Measurements from ENCODE around the gene SETD1A. TPM values are rescaled to one million over a fixed set of nuclear protein-coding genes. Genes with fewer than 3 reads are reported as not detected.

The SETD1A gene
- total RNA-seq, 1 donor from 2014 or later, result 24.3 TPM

GRCh38 chr16:30918614-30919013 lies 38.9 kb upstream of the SETD1A start:
- no peak for DNase-seq
- peaks cover 12% of the 10 kb centered on the region for H3K27me3 Mint-ChIP-seq (ENCODE audit: unreplicated experiment)
- peaks cover 2% of the 10 kb centered on the region for H3K4me1 Mint-ChIP-seq (ENCODE audit: low read depth, unreplicated experiment)
- H3K36me3 Mint-ChIP-seq (ENCODE audit: unreplicated experiment), result no peaks in the 10 kb centered on the region
- TF ChIP-seq, protein P1, sequence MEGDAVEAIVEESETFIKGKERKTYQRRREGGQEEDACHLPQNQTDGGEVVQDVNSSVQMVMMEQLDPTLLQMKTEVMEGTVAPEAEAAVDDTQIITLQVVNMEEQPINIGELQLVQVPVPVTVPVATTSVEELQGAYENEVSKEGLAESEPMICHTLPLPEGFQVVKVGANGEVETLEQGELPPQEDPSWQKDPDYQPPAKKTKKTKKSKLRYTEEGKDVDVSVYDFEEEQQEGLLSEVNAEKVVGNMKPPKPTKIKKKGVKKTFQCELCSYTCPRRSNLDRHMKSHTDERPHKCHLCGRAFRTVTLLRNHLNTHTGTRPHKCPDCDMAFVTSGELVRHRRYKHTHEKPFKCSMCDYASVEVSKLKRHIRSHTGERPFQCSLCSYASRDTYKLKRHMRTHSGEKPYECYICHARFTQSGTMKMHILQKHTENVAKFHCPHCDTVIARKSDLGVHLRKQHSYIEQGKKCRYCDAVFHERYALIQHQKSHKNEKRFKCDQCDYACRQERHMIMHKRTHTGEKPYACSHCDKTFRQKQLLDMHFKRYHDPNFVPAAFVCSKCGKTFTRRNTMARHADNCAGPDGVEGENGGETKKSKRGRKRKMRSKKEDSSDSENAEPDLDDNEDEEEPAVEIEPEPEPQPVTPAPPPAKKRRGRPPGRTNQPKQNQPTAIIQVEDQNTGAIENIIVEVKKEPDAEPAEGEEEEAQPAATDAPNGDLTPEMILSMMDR (IDR thresholded peaks at IDR 0.05; ENCODE audit: partially characterized antibody, unreplicated experiment), result no peak
- H3K9me3 Mint-ChIP-seq (ENCODE audit: unreplicated experiment), result peaks cover 8% of the 10 kb centered on the region
- H3K27ac Mint-ChIP-seq (ENCODE audit: unreplicated experiment), result no peak overlapping the region
- H3K4me3 Mint-ChIP-seq (ENCODE audit: unreplicated experiment), result no peak overlapping the region

DNA sequence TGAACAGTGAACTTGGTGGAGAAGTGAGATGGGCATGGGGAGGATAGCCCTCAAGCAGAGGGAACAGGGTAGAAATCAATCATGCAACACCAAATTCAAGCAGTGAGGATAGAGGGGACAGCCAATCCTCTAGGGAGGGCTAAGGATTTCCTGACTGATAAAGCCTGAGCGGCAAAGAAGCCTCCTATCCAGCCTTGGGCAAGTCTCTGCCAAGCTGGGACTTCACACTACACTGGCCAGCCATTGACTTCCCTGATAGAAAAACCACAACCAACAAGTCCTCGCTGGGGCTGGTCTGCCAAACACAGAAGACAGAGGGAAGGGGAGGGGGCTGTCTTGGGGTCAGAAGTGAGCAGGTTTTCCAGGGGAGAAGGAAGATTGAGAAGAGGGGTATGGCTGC lies 36.7 kb upstream of the SETD1A start:
- Mint-ChIP-seq H3K36me3 (ENCODE audit: unreplicated experiment) (no peaks in the 10 kb centered on the region), H3K9me3 (ENCODE audit: unreplicated experiment) (peaks cover 13% of the 10 kb centered on the region), H3K4me3 (ENCODE audit: unreplicated experiment) (peak overlapping the region; percentile 99), H3K27ac (ENCODE audit: unreplicated experiment) (no peak overlapping the region), H3K27me3 (ENCODE audit: unreplicated experiment) (peaks cover 17% of the 10 kb centered on the region), H3K4me1 (ENCODE audit: low read depth, unreplicated experiment) (peaks cover 2% of the 10 kb centered on the region)
- TF ChIP-seq, protein P1 (IDR thresholded peaks at IDR 0.05; ENCODE audit: partially characterized antibody, unreplicated experiment), result no peak
- DNase-seq, result no peak

GRCh38 chr16:30921459-30921747 lies 36.2 kb upstream of the SETD1A start:
- Mint-ChIP-seq H3K4me1 (ENCODE audit: low read depth, unreplicated experiment) (peaks cover 7% of the 10 kb centered on the region), H3K27ac (ENCODE audit: unreplicated experiment) (peak overlapping the region; percentile 33), H3K36me3 (ENCODE audit: unreplicated experiment) (no peaks in the 10 kb centered on the region), H3K9me3 (ENCODE audit: unreplicated experiment) (peaks cover 13% of the 10 kb centered on the region), H3K4me3 (ENCODE audit: unreplicated experiment) (peak overlapping the region; percentile 99), H3K27me3 (ENCODE audit: unreplicated experiment) (peaks cover 18% of the 10 kb centered on the region)
- DNase-seq, result no peak
- TF ChIP-seq, protein P1 (IDR thresholded peaks at IDR 0.05; ENCODE audit: partially characterized antibody, unreplicated experiment), result no peak

- peaks cover 13% of the 10 kb centered on the region for H3K9me3 Mint-ChIP-seq (ENCODE audit: unreplicated experiment)
Observed at GRCh38 chr16:30921748-30922419, 35.7 kb upstream of the SETD1A start.

DNA sequence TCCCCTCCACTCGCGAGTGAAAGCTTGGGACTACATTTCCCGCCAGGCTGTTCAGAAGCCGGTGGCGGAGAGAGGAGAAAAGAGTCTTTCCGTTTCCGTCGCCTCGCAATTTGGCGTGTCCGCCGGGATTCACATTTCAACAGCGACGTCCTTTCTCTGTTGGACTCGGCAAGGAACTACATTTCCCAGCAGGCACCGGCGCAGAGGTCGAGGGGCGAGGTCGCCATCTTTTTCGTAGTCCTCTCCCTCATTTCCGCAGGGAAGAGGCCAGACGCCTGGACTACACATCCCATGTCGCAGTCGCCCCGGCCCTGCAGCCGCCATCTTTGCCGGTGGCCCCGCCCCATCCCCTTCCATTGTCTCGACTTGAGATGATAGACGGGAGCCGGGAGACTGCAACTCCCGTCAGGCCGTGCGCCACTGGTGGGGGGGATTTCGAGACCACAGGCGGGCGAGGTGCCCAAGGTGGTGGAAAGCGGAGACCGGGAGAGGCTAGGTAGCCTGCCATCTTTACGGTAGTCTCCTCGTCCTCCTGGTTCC lies 35.1 kb upstream of the SETD1A start:
- Mint-ChIP-seq H3K4me1 (ENCODE audit: low read depth, unreplicated experiment) (peaks cover 10% of the 10 kb centered on the region), H3K4me3 (ENCODE audit: unreplicated experiment) (peak overlapping the region; percentile 99), H3K27ac (ENCODE audit: unreplicated experiment) (peak overlapping the region; percentile 100), H3K36me3 (ENCODE audit: unreplicated experiment) (no peaks in the 10 kb centered on the region), H3K27me3 (ENCODE audit: unreplicated experiment) (peaks cover 21% of the 10 kb centered on the region), H3K9me3 (ENCODE audit: unreplicated experiment) (peaks cover 15% of the 10 kb centered on the region)
- DNase-seq, result peak; percentile 99
- TF ChIP-seq, protein P1 (IDR thresholded peaks at IDR 0.05; ENCODE audit: partially characterized antibody, unreplicated experiment), result no peak

More at GRCh38 chr16:30921748-30922419, 35.7 kb upstream of the SETD1A start:
- peak overlapping the region; percentile 99 for H3K4me3 Mint-ChIP-seq (ENCODE audit: unreplicated experiment)
- peaks cover 9% of the 10 kb centered on the region for H3K4me1 Mint-ChIP-seq (ENCODE audit: low read depth, unreplicated experiment)
- TF ChIP-seq, protein P1 (IDR thresholded peaks at IDR 0.05; ENCODE audit: partially characterized antibody, unreplicated experiment), result peak; percentile 84
- no peaks in the 10 kb centered on the region for H3K36me3 Mint-ChIP-seq (ENCODE audit: unreplicated experiment)
- peak overlapping the region; percentile 100 for H3K27ac Mint-ChIP-seq (ENCODE audit: unreplicated experiment)
- DNase-seq, result peak; percentile 98
- H3K27me3 Mint-ChIP-seq (ENCODE audit: unreplicated experiment), result peaks cover 21% of the 10 kb centered on the region

All from glutamatergic neuron (in vitro differentiated cells).